Stomach (tissue), 4 donors: ENCODE data around the gene SLITRK2.

ENCODE experiments used
- EP300 ChIP-seq: sonication (generic); formaldehyde crosslinking; IDR thresholded peaks from one replicate; pipeline ENCODE4 v1.6.1; 2017; ENCODE audit warnings: antibody characterized with exemption
- POLR2AphosphoS5 ChIP-seq, 3 donors: sonication (generic); formaldehyde crosslinking; IDR thresholded peaks; one replicate each; pipeline ENCODE4 v1.6.1; 2016; ENCODE audit warnings: antibody characterized with exemption in 3 of 3
- TF ChIP-seq, protein P1 (sequence below), 7 experiments: fragments of 450-650 bp in 4 of 7; fragments of 200-600 bp in 3 of 7; sonication (generic) in 3 of 7; IDR thresholded peaks; one replicate each; pipeline ENCODE4 v1.5.1; 2016 to 2019; ENCODE audit warnings: antibody characterized with exemption in 7 of 7, control low read depth in 2 of 7, mild to moderate bottlenecking in 1 of 7

- TF ChIP-seq, protein P1, sequence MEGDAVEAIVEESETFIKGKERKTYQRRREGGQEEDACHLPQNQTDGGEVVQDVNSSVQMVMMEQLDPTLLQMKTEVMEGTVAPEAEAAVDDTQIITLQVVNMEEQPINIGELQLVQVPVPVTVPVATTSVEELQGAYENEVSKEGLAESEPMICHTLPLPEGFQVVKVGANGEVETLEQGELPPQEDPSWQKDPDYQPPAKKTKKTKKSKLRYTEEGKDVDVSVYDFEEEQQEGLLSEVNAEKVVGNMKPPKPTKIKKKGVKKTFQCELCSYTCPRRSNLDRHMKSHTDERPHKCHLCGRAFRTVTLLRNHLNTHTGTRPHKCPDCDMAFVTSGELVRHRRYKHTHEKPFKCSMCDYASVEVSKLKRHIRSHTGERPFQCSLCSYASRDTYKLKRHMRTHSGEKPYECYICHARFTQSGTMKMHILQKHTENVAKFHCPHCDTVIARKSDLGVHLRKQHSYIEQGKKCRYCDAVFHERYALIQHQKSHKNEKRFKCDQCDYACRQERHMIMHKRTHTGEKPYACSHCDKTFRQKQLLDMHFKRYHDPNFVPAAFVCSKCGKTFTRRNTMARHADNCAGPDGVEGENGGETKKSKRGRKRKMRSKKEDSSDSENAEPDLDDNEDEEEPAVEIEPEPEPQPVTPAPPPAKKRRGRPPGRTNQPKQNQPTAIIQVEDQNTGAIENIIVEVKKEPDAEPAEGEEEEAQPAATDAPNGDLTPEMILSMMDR (IDR thresholded peaks at IDR 0.05): no peak
- no peak for TF ChIP-seq EP300
- TF ChIP-seq POLR2AphosphoS5 (IDR thresholded peaks at IDR 0.05): no peak
Observed at GRCh38 chrX:145856181-145856580, 38.6 kb downstream of the SLITRK2 start.
